ENCODE data around the gene FKBP2. TPM values are rescaled to one million over a fixed set of nuclear protein-coding genes. Genes with fewer than 3 reads are reported as not detected.

FKBP2 gene
- polyA plus RNA-seq, 3 donors from 2014 or later: 110 to 142 (median 130) TPM

DNA sequence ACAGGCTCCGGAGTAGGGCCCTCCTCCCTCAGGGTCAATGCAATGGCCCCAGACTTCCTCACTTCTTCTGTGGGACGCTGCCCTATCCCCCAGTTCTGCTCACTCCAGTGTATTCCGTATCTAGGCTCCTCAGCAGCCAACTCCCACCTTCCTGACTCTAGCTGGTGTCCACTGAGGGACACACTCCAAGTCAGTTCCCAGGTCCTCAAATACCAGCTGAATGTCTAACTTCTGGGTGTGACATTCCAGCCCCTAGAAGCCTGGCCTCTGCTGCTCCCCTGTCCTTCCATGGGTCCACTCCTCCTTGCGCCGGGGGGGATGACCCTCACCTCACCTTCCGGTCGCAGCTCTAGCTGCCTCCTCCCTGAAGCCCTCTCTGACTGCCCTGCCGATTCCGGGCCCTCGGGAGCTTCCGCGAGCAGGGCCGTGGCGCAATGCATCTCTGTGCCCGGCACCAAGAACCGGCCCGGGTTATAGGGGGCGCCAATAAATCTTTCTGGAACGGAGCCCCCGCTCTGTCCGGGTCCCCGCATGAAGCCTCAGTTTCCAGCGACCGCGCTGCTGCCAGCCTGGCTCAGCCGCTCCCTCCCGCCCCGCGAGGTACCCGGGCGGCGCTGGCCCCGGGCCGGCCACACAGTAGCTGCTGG is 28.1 kb downstream of the FKBP2 start:
- no peaks in the 10 kb centered on the region for H3K36me3 Mint-ChIP-seq
- peak overlapping the region; percentile 91 to 100 (median 98) for H3K27ac Mint-ChIP-seq
- DNase-seq: peak in 2 of 3 donors; percentile 47 to 54
- no peaks in the 10 kb centered on the region for H3K9me3 Mint-ChIP-seq
- H3K27me3 Mint-ChIP-seq (ENCODE audit: low read depth in 3 of 3): peaks cover 18 to 32% (median 22%) of the 10 kb centered on the region in 3 donors
- H3K4me3 Mint-ChIP-seq: peak overlapping the region; percentile 91 to 99 (median 93)
- peaks cover 33 to 35% of the 10 kb centered on the region in 2 donors for H3K4me1 Mint-ChIP-seq

DNA sequence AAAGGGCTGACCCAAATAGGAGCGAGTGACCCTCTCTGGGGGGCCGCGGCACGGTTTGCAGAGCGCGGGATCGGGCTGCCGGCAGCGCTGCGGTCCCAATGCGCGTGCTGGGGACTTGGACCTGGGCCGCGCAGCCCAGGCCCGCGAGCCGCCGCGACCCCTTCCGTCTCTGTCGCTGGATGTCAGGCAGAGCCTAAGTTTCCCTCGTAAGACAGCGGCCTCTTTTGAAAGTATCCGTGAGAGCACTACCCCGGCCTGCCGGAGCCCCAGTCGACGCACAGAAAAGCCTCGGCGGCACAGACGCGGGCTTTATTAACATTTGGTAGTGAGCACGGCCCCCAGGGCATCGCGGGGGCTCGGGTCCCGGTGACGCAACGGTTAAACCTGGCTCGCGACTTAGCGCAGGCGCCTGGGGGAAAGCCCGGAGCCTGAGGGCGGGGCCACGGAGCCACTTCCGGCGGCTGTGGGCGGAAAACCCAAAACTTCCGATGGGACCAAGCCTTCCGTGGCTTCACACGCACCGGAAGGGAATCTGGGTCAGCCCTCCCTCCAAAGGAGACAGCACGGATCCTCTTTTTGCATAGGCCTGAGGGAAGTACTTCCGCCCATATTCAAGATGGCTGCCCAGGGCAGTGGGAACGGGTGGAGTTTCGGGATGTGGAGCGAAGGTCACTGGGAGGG is 28.8 kb downstream of the FKBP2 start:
- peak; percentile 96 to 97 (median 97) for DNase-seq
- Mint-ChIP-seq H3K4me3 (peak overlapping the region; percentile 91 to 99 (median 93)), H3K27ac (peak overlapping the region; percentile 91 to 100 (median 99)), H3K4me1 (peaks cover 33 to 35% of the 10 kb centered on the region in 2 donors), H3K9me3 (no peaks in the 10 kb centered on the region), H3K36me3 (no peaks in the 10 kb centered on the region), H3K27me3 (ENCODE audit: low read depth in 3 of 3) (peaks cover 18 to 32% (median 22%) of the 10 kb centered on the region in 3 donors)

DNA sequence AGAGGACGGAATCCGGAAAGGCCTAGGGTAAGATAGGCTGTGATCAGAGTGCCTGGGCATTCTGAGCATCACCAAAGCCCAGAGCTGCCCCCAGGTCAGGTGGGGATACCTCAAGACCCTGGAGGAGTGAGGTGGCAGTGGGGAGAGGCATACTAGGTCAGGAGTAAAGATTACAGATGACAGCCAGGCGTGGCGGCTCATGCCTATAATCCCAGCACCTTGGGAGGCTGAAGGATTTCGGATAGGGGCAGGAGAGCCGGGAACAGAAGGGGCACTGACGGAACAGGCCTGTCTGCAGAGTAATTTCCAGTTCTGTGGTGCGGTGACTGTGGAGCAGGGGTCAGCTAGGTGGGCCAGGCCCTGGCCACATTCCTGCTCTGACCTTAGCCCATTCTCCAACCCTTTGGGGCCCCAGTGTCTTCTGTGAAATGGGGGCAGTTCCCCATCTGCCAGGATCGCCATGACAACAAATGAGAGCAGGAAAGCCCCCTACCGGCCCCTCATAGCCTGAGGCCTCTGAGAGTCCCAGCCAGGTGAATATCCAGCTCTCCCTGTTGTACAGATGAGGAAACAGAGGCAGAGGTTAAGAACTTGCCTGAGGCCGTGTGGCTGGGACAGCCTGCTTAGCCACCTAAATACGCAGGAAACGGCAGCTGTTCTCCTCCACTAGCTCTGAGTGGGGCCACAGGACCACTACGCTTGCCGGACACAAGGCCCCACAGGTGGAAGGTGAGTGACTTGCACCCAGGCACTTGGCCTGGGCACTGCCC is 34.3 kb downstream of the FKBP2 start:
- Mint-ChIP-seq H3K27me3 (ENCODE audit: low read depth in 3 of 3) (peaks cover 13 to 15% (median 15%) of the 10 kb centered on the region in 3 donors), H3K4me3 (no peak overlapping the region), H3K27ac (no peak overlapping the region)

DNA sequence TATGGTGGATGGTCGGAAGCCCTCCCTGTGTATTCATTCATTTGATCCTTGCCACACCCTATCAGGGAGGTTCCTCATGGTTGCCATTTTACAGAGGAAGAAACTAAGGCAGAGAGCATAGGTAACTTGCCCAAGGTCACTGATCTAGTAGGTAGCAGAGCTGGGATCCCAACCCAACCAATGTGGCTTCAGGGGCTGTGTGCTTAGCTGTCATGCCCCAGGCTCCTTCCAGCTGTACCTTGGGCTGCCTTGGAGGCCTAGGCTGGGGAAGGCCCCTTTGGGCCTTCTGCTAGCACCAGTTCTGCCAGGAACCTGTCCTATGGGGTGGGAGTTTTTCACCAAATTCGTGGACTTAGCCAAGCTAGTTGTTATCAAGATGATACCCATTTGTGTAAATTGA is 34.9 kb downstream of the FKBP2 start:
- H3K27me3 Mint-ChIP-seq (ENCODE audit: low read depth in 3 of 3): peaks cover 7 to 10% (median 8%) of the 10 kb centered on the region in 3 donors
- no peak overlapping the region for H3K27ac Mint-ChIP-seq
- H3K36me3 Mint-ChIP-seq: peaks cover 0 to 5% (median 0%) of the 10 kb centered on the region in 3 donors
- H3K9me3 Mint-ChIP-seq: no peaks in the 10 kb centered on the region
- no peak overlapping the region for H3K4me3 Mint-ChIP-seq
- no peak for DNase-seq
- H3K4me1 Mint-ChIP-seq: peaks cover 7 to 9% of the 10 kb centered on the region in 2 donors

More for the DNA sequence above, 34.3 kb downstream of the FKBP2 start:
- Mint-ChIP-seq H3K36me3 (peaks cover 0 to 5% (median 0%) of the 10 kb centered on the region in 3 donors), H3K4me1 (peaks cover 13% of the 10 kb centered on the region in 2 donors), H3K9me3 (no peaks in the 10 kb centered on the region)
- DNase-seq: no peak

DNA sequence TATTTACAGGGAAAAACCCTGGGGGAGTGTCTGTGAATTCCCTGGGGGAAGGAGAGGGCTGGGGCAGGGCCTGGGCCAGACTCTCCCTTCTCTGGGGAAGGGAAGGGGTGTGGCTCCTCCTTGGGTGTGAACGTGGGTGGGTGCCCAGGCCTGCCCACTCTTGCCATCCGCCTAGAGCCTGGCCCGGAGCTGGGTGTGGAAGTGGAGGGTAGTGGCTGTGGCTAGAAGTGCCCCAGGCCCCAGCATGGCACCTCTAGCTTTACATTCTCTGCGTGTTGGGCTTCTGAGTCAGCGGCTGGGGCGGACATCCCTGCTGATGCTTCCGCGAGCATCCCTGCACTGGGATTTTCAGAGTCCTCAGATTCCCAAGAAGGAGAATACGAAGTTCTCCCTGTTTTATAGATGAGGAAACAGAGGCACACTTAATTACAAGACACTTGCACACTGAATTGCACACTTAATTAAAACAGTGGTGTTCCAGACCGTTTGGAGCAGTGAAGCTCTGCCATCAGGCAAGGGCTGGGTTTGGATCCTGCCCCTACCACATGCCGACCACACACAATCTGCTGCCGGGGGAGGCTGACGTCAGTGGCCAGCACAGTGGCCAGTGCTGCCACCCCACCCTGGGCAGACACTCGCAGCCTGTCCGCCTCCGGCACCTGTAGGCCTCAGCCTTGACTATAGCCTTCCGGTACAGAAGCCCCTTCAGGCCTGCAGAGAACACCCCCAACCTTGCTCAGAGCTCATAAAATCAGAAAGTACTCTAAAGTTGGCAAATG is 35.9 kb downstream of the FKBP2 start:
- H3K27me3 Mint-ChIP-seq (ENCODE audit: low read depth in 3 of 3): peaks cover 1 to 2% (median 2%) of the 10 kb centered on the region in 3 donors
- no peak for DNase-seq
- H3K27ac Mint-ChIP-seq: no peak overlapping the region
- peaks cover 3 to 6% of the 10 kb centered on the region in 2 donors for H3K4me1 Mint-ChIP-seq
- H3K36me3 Mint-ChIP-seq: peaks cover 0 to 8% (median 5%) of the 10 kb centered on the region in 3 donors
- no peak overlapping the region for H3K4me3 Mint-ChIP-seq
- no peaks in the 10 kb centered on the region for H3K9me3 Mint-ChIP-seq

DNA sequence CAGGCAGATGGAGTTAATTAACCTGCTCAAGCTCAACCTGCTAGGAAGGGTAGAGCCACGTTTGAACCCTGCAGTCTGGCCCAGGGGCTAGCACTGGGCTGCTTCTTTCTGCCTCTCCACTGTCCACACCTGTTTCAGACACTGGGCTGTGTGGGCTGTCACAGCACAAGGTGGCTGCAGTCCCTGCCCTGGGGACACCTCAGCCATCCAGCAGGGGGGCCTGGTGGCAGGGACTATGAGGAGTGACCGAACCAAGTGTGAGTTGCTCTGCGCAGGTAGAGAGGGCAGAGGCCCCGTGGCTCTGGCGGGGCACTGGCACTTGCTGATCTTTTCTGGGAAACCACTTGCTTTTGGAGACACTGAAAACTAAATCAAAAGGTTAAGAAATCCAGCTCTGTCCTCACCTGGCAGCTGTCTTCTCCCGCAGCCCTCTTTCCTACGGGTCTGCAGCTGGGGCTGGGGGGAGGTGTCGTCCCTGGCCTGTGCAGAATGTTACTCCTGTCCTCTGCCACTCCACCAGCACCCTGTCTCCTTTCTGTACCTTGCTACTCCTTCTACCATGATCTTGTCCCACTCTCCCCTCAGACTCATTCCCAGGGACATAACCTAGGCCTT is 37.8 kb downstream of the FKBP2 start:
- H3K4me1 Mint-ChIP-seq: peaks cover 0 to 4% of the 10 kb centered on the region in 2 donors

DNA sequence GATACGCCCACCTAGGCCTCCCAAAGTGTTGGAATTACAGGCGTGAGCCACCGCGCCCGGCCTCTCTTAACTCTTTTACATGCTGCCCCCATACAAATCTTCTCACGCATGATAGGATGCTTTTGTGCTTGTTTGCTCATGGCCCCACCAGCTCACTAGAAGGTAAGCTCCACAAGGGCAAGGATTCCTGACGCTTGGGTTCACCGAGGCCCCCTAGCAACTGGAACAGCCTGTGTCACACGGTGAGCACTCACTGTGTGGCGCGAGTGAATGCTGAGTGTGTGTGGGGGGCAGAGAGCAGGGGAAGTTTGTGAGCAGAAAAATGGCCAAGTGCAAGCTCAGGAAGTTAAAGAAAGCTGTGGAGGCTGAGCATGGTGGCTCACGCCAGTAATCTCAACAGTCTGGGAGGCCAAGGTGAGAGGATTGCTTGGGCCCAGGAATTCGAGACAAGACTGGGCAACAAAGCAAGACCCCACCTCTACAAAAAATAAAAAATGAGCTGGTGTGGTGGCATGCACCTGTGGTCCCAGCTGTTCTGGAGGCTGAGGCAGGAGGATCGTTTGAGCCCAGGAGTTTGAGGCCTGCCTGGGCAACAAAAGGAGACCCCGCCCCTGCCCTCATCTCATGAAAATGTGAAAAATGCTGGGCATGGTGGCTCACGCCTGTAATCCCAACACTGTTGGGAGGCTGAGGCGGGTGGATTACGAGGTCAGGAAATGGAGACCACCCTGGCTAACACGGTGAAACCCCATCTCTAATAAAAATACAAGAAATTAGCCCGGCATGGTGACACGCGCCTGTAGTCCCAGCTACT is 41.3 kb downstream of the FKBP2 start:
- Mint-ChIP-seq H3K4me1 (peaks cover 8 to 12% of the 10 kb centered on the region in 2 donors), H3K27me3 (ENCODE audit: low read depth in 3 of 3) (peaks cover 2 to 9% (median 8%) of the 10 kb centered on the region in 3 donors), H3K4me3 (peak overlapping the region in 1 of 5 donors; percentile 51), H3K9me3 (no peaks in the 10 kb centered on the region), H3K27ac (peak overlapping the region in 1 of 6 donors; percentile 58), H3K36me3 (peaks cover 0 to 8% (median 5%) of the 10 kb centered on the region in 3 donors)
- no peak for DNase-seq

More for the DNA sequence above, 37.8 kb downstream of the FKBP2 start:
- Mint-ChIP-seq H3K27me3 (ENCODE audit: low read depth in 3 of 3) (peaks cover 0 to 2% (median 1%) of the 10 kb centered on the region in 3 donors), H3K36me3 (peaks cover 0 to 8% (median 5%) of the 10 kb centered on the region in 3 donors), H3K27ac (peak overlapping the region in 2 of 6 donors; percentile 19 to 55), H3K9me3 (no peaks in the 10 kb centered on the region), H3K4me3 (no peak overlapping the region)
- no peak for DNase-seq

DNA sequence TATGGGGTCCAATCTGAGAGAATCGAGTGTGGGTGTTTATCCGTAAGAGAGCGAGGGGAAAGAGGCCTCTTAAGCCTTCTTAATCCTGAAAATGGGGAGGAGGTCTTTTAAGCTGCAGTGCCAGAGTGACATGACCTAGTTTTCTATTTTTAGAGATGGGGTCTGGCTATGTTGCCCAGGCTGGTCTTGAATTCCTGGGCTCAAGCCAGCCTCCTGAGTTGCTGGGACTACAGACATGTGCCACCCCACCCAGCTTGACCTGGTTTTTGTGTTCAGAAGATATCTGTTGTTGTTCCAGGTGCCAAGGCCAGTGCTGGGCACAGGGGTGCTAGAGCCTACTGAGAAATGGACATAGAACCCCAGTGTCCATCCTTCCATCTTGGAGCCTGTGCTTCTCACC is 42.2 kb downstream of the FKBP2 start:
- Mint-ChIP-seq H3K9me3 (no peaks in the 10 kb centered on the region), H3K4me3 (peak overlapping the region; percentile 48 to 90 (median 53)), H3K4me1 (peaks cover 8 to 12% of the 10 kb centered on the region in 2 donors), H3K27ac (peak overlapping the region in 5 of 6 donors; percentile 55 to 99 (median 89)), H3K27me3 (ENCODE audit: low read depth in 3 of 3) (peaks cover 2 to 9% (median 8%) of the 10 kb centered on the region in 3 donors), H3K36me3 (peaks cover 0 to 8% (median 5%) of the 10 kb centered on the region in 3 donors)
- no peak for DNase-seq

DNA sequence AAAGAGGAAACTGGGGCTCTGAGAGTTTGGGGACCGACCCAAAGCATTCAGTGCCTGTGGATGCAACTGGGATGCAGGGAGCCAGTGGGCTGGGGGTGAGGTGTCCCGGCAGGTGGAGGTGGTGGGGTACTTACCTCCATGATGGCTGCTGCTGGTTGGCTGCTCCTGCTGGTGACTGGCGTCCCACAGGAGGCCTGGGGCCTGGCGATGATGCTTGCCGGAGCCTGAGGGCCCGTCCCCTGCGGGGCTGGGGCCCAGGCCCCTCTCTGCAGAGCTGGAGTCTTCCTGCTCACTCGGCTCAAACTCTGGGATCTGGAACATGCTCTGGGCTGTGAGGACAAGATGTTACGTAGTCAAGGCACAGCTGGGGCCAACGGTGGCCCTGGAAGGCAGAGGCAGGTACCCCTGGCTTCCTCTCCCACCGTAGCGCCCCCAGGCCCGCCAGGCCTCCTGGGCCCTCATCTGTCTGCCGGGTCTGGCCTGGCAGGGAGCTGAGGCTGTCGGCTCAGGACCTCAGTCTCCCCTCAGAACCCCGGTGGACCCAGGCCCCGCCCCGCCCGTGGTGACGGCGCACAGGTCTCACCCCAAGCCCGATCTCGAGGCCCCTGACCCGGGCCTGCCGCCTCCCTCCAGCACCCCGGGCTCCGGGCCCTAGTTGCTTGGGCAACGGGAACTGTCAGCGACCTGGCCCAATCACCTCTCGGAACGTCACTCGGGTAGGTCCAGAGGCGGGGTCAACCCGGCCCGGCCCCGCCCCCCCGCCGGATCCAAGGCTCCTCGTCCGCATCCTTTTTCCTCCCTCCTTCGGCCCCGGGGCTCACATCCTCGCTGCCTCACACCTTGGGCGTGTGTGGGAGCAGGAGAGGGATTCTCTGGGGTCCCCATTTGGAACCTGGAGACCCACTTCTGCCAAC is 43.4 kb downstream of the FKBP2 start, which contains the start of gene BAD:
Gene BAD, minus strand, starts transcription at position 618 of the 914 bp plus-strand sequence. Its CDS starts 297 bp downstream, at position 321.
- no peaks in the 10 kb centered on the region for H3K9me3 Mint-ChIP-seq
- peak within 1 kb of the TSS; percentile 91 to 99 (median 97) for H3K27ac Mint-ChIP-seq
- peak within 1 kb of the TSS; percentile 85 to 91 (median 90) for H3K4me3 Mint-ChIP-seq

DNA sequence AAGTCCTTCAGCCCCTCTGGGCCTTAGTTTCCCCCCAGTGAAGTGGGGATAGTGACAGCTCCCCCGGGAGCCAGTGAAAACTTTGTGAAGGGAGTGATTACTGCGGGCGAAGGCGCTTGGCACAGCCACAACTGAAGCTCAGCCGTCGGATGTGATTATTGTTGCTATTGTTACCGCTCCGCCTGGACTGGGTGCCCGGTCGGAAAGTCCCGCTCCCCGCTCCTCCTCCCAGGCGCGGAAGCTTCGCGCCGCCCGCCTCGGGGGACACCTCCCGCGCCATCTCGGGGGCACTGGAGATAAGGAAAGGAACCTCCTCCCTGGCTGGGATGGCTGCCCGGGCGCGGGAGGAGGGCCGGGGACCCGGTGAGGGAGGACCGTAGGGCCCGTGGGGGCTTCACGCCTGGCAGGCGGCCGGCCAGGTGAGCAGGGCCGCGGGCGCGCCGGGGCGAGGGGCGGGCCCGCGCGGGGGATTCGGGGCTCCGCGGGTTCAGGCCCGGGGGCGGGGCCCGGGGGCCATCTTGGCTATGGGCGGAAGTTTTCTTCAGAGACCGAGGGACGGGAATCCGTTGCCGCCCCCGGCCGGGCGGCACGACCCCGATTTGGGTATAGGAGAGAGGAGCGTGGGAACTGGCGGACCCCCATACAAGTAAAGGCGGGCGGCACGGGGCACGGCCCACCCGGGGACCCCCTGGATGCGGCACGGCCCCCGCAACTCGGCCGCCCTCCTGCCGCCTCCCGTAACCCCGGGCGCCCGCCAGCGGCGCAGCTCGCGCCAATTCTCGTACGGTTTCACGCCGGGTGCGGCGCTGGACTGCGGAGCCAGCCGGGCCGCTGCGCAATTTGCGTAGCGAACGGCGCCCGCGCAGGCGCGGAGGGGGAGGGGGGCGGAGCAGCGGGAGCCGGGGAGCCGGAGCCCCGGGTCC is 44.3 kb downstream of the FKBP2 start, which contains the start of gene GPR137:
Gene GPR137, plus strand, starts transcription at position 887 of the 923 bp plus-strand sequence. CDS start 677 bp downstream, outside the sequence.
- peaks cover 0 to 5% (median 3%) of the 10 kb centered on the region in 3 donors for H3K36me3 Mint-ChIP-seq
- peaks cover 2 to 11% (median 7%) of the 10 kb centered on the region in 3 donors for H3K27me3 Mint-ChIP-seq (ENCODE audit: low read depth in 3 of 3)
- DNase-seq: peak; percentile 93 to 95 (median 94)
- H3K27ac Mint-ChIP-seq: peak within 1 kb of the TSS; percentile 91 to 99 (median 97)
- no peaks in the 10 kb centered on the region for H3K9me3 Mint-ChIP-seq
- H3K4me3 Mint-ChIP-seq: peak within 1 kb of the TSS; percentile 85 to 91 (median 90)
- peaks cover 8 to 12% of the 10 kb centered on the region in 2 donors for H3K4me1 Mint-ChIP-seq

More for the DNA sequence above, 43.4 kb downstream of the FKBP2 start, which contains the start of gene BAD:
- H3K36me3 Mint-ChIP-seq: peaks cover 0 to 5% (median 3%) of the 10 kb centered on the region in 3 donors
- peaks cover 2 to 9% (median 8%) of the 10 kb centered on the region in 3 donors for H3K27me3 Mint-ChIP-seq (ENCODE audit: low read depth in 3 of 3)
- DNase-seq: peak; percentile 89 to 91 (median 91)
- H3K4me1 Mint-ChIP-seq: peaks cover 8 to 12% of the 10 kb centered on the region in 2 donors
